Body of pancreas (tissue), 4 donors: ENCODE results near the gene ANKRD11. TPM values are rescaled to one million over a fixed set of nuclear protein-coding genes. Genes with fewer than 3 reads are reported as not detected.
A peak's percentile ranks its signal among the peaks of the same experiment; 100 is the strongest.

Experiments
- ATAC-seq: fragments of 150-250 bp; one replicate; pipeline ENCODE4 v1.9.1; 2016
- DNase-seq, 4 donors: peaks; one replicate each; pipeline ENCODE4 v3.0.0-alpha.2; 2019
- H3K27ac ChIP-seq, 4 donors: fragments of 200-600 bp; sonication (generic); 1 replicate in 3 of 4; 2 replicates in 1 of 4; pipeline versions ENCODE4 v1.5.1 to v1.6.1; 2016 to 2019; ENCODE audit warnings: mild to moderate bottlenecking in 1 of 4, mixed read lengths in 1 of 4, moderate library complexity in 1 of 4
- H3K27me3 ChIP-seq, 2 donors: fragments of 200-600 bp; sonication (generic); one replicate each; pipeline ENCODE4 v1.6.0; 2016; ENCODE audit warnings: mild to moderate bottlenecking in 1 of 2
- H3K36me3 ChIP-seq, 2 donors: fragments of 200-600 bp; sonication (generic); replicated peaks in 1 of 2; 2 replicates each; pipeline ENCODE4 v1.5.1; 2016; ENCODE audit warnings: low read depth in 2 of 2; ENCODE audit not compliant: insufficient read depth in 1 of 2
- H3K4me1 ChIP-seq: fragments of 200-600 bp; sonication (generic); one replicate; pipeline ENCODE4 v1.6.0; 2016
- H3K4me3 ChIP-seq, 2 donors: fragments of 200-600 bp; sonication (generic); 1 replicate in 1 of 2; 2 replicates in 1 of 2; pipeline ENCODE4 v1.5.1; 2016 to 2019
- H3K9me3 ChIP-seq, 3 donors: fragments of 200-600 bp; sonication (generic); 1 replicate in 2 of 3; 2 replicates in 1 of 3; pipeline ENCODE4 v1.5.1; 2016
- POLR2A ChIP-seq, 3 donors: fragments of 450-650 bp; IDR thresholded peaks; one replicate each; pipeline ENCODE4 v1.6.1; 2016; ENCODE audit warnings: antibody characterized with exemption in 3 of 3, mild to moderate bottlenecking in 2 of 3
- whole genome bisulfite sequencing, 2 donors: methylation state at CpG; one replicate each; pipeline ENCODE4 v1.1.5; 2017; 5-methylcytosine and 5-hydroxymethylcytosine counted together
- intact Hi-C: fragments of 100-400 bp; cut with DNase I; formaldehyde crosslinking; loops from one replicate; pipeline ENCODE4 v1.15.1; 2023
- total RNA-seq, 2 donors: library from RNA; depleted of rRNA; stranded (reverse); fragments of >200 nt; gene quantifications; one replicate each; pipeline ENCODE4 v1.1.0, GENCODE V29; 2016
- TF ChIP-seq, protein P1 (sequence below), 7 experiments: fragments of 450-650 bp in 4 of 7; fragments of 200-600 bp in 3 of 7; sonication (generic) in 3 of 7; IDR thresholded peaks; one replicate each; pipeline ENCODE4 v1.5.1; 2016 to 2019; ENCODE audit warnings: antibody characterized with exemption in 7 of 7

ANKRD11 gene
- total RNA-seq, 2 donors from 2014 or later = 52.1 to 97.9 TPM

GRCh38 chr16:89319886-89320781 lies 170.2 kb downstream of the ANKRD11 start:
- WGBS, 2 donors = 21 to 26% methylated on average over 18 to 32 of the region's 32 CpGs
- Histone ChIP-seq H3K36me3 (no peaks in the 10 kb centered on the region), H3K27me3 (no peaks in the 10 kb centered on the region), H3K27ac (peak overlapping the region; percentile 18 to 67 (median 65)), H3K9me3 (no peaks in the 10 kb centered on the region), H3K4me3 (no peak overlapping the region), H3K4me1 (peaks cover 53% of the 10 kb centered on the region)
- intact Hi-C loops = no loop called here
- TF ChIP-seq, protein P1, sequence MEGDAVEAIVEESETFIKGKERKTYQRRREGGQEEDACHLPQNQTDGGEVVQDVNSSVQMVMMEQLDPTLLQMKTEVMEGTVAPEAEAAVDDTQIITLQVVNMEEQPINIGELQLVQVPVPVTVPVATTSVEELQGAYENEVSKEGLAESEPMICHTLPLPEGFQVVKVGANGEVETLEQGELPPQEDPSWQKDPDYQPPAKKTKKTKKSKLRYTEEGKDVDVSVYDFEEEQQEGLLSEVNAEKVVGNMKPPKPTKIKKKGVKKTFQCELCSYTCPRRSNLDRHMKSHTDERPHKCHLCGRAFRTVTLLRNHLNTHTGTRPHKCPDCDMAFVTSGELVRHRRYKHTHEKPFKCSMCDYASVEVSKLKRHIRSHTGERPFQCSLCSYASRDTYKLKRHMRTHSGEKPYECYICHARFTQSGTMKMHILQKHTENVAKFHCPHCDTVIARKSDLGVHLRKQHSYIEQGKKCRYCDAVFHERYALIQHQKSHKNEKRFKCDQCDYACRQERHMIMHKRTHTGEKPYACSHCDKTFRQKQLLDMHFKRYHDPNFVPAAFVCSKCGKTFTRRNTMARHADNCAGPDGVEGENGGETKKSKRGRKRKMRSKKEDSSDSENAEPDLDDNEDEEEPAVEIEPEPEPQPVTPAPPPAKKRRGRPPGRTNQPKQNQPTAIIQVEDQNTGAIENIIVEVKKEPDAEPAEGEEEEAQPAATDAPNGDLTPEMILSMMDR (IDR thresholded peaks at IDR 0.05) = no peak
- TF ChIP-seq POLR2A (IDR thresholded peaks at IDR 0.05) = no peak
- DNase-seq = peak; percentile 59 to 76 (median 63)
- ATAC-seq = peak; percentile 78

GRCh38 chr16:89319631-89319885 lies 170.8 kb downstream of the ANKRD11 start:
- Histone ChIP-seq H3K9me3 (no peaks in the 10 kb centered on the region), H3K36me3 (no peaks in the 10 kb centered on the region), H3K4me3 (no peak overlapping the region), H3K27me3 (no peaks in the 10 kb centered on the region), H3K4me1 (peaks cover 52% of the 10 kb centered on the region), H3K27ac (peak overlapping the region in 3 of 4 donors; percentile 65 to 67 (median 65))
- WGBS, 2 donors = 93 to 94% methylated on average over 3 to 4 of the region's 4 CpGs
- no peak for TF ChIP-seq POLR2A (IDR thresholded peaks at IDR 0.05)
- TF ChIP-seq, protein P1 (IDR thresholded peaks at IDR 0.05) = no peak
- ATAC-seq = no peak
- intact Hi-C loops = no loop called here
- no peak for DNase-seq

- no peaks in the 10 kb centered on the region for H3K36me3 ChIP-seq
- H3K27ac ChIP-seq = peak overlapping the region in 1 of 4 donors; percentile 67
- H3K4me3 ChIP-seq = no peak overlapping the region
- intact Hi-C loops = no loop called here
- no peaks in the 10 kb centered on the region for H3K27me3 ChIP-seq
- TF ChIP-seq POLR2A (IDR thresholded peaks at IDR 0.05) = no peak
- TF ChIP-seq, protein P1 (IDR thresholded peaks at IDR 0.05) = no peak
- H3K4me1 ChIP-seq = peaks cover 57% of the 10 kb centered on the region
- H3K9me3 ChIP-seq = no peaks in the 10 kb centered on the region
- no peak for ATAC-seq
- DNase-seq = no peak
- 92% methylated on average over 28 of the region's 28 CpGs for WGBS, 2 donors
These were observed 171.3 kb downstream of the ANKRD11 start for GRCh38 chr16:89318871-89319630.

- Histone ChIP-seq H3K4me3 (no peak overlapping the region), H3K27me3 (no peaks in the 10 kb centered on the region), H3K9me3 (no peaks in the 10 kb centered on the region), H3K36me3 (no peaks in the 10 kb centered on the region), H3K27ac (no peak overlapping the region), H3K4me1 (peaks cover 64% of the 10 kb centered on the region)
- intact Hi-C loops = no loop called here
- no peak for TF ChIP-seq POLR2A (IDR thresholded peaks at IDR 0.05)
- TF ChIP-seq, protein P1 (IDR thresholded peaks at IDR 0.05) = no peak
- DNase-seq (no peak), ATAC-seq (no peak)
- WGBS, 2 donors = 88 to 97% methylated on average over 11 of the region's 11 CpGs
These were observed 172.0 kb downstream of the ANKRD11 start for GRCh38 chr16:89318430-89318758.
